Adrenal gland (tissue), 5 donors: ENCODE data around the gene RPEL1.

ENCODE experiments used
- POLR2A ChIP-seq, 2 donors: fragments of 450-650 bp; IDR thresholded peaks; one replicate each; pipeline ENCODE4 v1.6.1; 2017; ENCODE audit warnings: antibody characterized with exemption in 2 of 2, mild to moderate bottlenecking in 2 of 2, moderate library complexity in 1 of 2
- TF ChIP-seq, protein P1 (sequence below), 6 experiments: fragments of 450-650 bp in 4 of 6; fragments of 200-600 bp in 2 of 6; sonication (generic) in 1 of 6; IDR thresholded peaks; 1 replicate in 5 of 6; 2 replicates in 1 of 6; pipeline versions ENCODE4 v1.5.1 to v1.8.0; 2016 to 2021; ENCODE audit warnings: antibody characterized with exemption in 6 of 6, mild to moderate bottlenecking in 2 of 6, moderate library complexity in 1 of 6
- donor health status: DM: no; HTN: no; CAD: no.

GRCh38 chr10:103231047-103231551, 14.6 kb upstream of the RPEL1 start:
- no peak for TF ChIP-seq POLR2A (IDR thresholded peaks at IDR 0.05)
- TF ChIP-seq, protein P1, sequence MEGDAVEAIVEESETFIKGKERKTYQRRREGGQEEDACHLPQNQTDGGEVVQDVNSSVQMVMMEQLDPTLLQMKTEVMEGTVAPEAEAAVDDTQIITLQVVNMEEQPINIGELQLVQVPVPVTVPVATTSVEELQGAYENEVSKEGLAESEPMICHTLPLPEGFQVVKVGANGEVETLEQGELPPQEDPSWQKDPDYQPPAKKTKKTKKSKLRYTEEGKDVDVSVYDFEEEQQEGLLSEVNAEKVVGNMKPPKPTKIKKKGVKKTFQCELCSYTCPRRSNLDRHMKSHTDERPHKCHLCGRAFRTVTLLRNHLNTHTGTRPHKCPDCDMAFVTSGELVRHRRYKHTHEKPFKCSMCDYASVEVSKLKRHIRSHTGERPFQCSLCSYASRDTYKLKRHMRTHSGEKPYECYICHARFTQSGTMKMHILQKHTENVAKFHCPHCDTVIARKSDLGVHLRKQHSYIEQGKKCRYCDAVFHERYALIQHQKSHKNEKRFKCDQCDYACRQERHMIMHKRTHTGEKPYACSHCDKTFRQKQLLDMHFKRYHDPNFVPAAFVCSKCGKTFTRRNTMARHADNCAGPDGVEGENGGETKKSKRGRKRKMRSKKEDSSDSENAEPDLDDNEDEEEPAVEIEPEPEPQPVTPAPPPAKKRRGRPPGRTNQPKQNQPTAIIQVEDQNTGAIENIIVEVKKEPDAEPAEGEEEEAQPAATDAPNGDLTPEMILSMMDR (IDR thresholded peaks at IDR 0.05): no peak
